ENCODE data around the gene RNFT2.

DNA sequence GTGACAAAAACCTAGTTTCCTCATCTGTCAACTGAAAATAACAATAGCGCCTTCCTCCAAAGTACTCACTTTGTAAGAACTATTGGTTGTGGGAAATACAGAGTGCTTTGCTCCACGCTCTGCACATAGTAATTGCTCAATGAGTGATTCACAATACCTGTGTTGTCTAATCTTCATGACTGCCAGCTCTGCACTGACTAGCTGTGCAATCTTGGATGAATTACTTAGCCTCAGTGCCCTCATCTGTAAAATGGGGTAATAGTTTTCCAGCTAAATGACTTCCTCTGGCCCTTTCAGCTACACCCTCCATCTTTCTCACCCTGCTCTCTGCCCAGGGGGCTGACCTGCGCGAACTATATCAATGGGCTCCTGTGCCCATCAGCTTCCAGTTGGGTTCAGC is 42.8 kb downstream of the RNFT2 start:
- TF ChIP-seq JUN (IDR thresholded peaks at IDR 0.05), result no peak
- no peak for TF ChIP-seq NR3C1 (IDR thresholded peaks at IDR 0.05)
- TF ChIP-seq POLR2A (IDR thresholded peaks at IDR 0.05; ENCODE audit: low read length), result no peak
- TF ChIP-seq, protein P1, sequence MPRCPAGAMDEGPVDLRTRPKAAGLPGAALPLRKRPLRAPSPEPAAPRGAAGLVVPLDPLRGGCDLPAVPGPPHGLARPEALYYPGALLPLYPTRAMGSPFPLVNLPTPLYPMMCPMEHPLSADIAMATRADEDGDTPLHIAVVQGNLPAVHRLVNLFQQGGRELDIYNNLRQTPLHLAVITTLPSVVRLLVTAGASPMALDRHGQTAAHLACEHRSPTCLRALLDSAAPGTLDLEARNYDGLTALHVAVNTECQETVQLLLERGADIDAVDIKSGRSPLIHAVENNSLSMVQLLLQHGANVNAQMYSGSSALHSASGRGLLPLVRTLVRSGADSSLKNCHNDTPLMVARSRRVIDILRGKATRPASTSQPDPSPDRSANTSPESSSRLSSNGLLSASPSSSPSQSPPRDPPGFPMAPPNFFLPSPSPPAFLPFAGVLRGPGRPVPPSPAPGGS (IDR thresholded peaks at IDR 0.05), result no peak
- TF ChIP-seq, protein P2, sequence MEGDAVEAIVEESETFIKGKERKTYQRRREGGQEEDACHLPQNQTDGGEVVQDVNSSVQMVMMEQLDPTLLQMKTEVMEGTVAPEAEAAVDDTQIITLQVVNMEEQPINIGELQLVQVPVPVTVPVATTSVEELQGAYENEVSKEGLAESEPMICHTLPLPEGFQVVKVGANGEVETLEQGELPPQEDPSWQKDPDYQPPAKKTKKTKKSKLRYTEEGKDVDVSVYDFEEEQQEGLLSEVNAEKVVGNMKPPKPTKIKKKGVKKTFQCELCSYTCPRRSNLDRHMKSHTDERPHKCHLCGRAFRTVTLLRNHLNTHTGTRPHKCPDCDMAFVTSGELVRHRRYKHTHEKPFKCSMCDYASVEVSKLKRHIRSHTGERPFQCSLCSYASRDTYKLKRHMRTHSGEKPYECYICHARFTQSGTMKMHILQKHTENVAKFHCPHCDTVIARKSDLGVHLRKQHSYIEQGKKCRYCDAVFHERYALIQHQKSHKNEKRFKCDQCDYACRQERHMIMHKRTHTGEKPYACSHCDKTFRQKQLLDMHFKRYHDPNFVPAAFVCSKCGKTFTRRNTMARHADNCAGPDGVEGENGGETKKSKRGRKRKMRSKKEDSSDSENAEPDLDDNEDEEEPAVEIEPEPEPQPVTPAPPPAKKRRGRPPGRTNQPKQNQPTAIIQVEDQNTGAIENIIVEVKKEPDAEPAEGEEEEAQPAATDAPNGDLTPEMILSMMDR (IDR thresholded peaks at IDR 0.05), result no peak
